HG03064 (cell line): ENCODE measurements around the gene DCHS1.

ENCODE experiments used
- ATAC-seq: cut with Tn5 transposase; IDR thresholded peaks from one replicate; pipeline ENCODE4 v1.9.1; 2021; ENCODE audit warnings: low read depth; ENCODE audit not compliant: unreplicated experiment

Gene DCHS1

DNA sequence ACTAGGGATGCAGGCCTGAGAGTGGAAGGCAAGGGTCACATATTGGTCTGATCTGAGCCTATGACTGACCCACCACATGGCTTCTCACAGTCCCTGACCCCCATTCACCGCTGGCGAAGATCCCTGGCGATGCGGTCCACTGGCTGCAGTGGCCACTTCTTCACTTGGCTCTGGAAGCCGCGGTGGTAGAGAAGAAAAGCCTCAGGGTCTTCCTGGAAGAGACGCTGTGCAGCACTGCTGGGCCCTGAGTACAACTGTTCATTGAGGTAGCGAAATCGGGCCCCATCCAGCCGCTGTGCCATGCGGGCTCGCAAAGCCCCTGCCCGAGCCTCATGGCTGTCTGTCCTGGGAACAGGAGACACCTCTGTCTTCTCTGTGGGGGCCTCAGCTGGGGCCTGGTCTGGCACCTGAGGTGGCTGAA lies 54.6 kb downstream of the DCHS1 start:
- ATAC-seq = no peak

DNA sequence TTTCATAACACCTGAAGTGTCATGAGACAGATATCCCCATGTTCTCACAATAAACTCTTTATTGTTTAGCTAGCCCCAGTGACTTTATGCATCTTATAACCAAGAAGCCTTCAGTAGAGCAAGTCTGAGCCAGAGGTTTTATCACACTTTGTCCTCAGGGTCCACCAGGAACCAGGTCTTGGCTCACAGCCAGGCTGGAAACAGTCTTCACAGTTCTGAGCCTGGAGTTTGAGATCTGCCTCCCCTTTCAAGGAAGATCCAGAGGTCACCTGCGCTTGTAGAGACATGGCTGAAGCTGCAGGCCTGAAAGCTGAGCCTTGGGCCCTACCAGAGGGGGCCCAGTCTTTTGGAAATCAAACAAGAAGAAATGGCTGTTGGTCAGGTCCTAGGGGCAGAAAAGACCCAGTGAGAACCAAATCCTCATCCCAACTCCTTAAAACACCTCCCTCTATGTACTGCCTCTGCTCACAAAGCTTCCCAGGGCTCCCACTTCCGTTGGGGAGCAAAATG lies 55.7 kb downstream of the DCHS1 start:
- ATAC-seq = no peak

DNA sequence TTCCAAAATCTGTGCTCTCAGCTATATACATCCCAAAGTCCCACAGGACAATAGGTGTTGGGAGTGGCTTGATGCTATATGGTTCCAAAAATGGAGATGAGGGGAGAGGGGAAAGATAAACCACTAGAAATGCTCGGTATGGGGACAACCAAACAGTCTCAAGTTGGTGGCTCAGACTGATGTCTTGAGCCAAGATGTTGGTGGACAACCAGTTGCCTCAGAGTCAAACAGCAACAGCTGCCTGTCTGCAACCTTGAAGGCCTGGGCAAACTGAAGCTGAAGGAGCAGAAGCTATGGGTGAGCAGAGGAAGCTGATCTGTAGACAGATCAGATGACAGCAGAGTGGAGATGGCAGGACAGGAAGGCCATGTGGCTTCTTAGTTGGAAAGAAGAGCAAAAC lies 56.2 kb downstream of the DCHS1 start:
- no peak for ATAC-seq

DNA sequence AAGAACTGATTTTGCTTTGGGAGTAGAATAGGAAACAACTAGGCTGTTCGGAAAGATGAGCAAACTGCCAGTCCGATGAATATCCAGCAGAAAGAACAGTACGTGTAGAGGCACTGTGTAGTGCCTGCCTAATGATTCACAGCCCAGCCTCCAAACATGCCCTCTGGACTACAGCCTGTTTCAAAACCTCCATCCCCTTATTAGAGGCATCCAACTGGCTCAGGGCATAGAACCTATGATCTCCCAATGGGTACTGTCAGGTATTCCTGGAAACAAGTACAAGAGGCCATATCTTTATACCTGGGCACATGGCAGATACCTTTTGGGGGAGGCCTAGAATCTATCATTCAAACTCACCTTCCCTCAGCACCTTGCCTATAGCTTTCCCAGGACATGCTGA lies 57.1 kb downstream of the DCHS1 start:
- no peak for ATAC-seq

DNA sequence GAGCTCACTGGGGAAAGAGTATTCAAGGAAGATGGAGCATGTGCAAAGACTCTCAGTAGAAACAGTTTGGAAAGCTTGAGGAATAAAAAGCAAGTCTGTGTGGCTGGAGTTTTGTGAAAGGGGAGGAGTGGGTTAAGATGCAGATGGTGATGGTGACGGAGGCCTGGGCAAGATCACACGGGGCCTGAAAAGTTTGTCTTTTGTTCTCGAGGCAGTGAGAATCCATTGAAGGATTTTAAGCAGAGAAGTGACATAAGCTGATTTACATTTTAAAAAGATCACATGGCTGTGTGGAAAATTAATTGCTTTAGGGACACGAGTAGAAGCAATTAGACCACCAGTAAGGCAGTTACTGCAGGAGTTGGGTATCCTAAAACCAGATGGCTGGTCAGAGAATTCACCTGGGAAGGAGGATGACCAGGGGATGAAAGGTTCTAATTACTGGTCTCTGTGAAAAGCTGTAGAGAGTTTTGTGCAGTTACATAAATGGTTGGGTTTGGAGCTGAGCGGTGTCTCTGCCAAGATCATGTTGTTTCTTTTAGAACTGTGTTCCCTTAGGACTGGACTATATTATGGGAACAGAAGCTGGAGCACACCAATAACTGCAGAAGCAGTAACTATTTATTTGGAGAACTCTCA lies 59.3 kb downstream of the DCHS1 start:
- no peak for ATAC-seq

DNA sequence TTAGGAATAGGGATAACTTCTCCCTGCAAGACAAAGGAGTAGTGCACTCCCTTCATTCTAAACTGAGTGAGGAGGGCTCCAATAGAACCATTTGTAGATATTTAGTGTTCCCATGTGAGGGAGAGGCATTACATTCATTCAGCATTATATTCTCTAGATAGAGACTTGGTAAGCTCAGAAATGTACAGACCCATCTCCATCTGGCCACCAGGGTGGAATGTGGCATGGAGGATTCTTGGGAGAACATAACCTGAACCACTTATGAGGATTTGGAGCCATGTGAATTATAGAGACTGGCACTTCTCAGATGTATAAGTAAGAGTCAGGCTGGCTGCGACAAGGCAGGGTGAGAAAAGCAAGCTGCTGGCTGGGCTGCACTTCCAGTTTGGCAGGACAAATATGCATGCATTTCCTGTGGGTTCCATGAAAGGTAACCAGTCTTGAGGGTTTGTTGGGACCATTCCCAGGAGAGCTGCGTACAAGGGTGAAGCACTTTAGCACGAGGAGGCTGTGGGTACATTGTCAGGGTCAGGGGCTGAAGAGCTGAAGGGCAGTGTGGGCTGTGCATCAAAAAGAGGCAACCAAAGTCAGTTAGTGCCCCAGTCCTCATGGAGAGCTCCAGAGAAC lies 61.4 kb downstream of the DCHS1 start:
- ATAC-seq = no peak

DNA sequence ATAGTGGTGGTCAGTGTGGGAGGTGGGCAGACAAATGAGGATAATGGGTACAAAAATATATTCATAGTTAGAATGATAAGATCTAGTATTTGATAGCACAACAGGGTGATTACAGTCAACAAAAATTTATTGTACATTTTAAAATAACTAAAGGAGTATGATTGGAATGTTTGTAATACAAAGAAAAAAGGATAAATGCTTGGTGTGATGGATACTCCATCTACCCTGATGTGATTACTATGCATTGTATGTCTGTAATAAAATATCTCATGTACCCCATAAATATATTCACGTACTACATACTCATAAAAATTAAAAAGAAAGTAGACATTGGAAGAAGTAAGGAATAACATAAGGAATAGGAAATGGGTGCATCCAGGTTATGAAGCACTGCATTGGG lies 67.6 kb downstream of the DCHS1 start:
- ATAC-seq = no peak

DNA sequence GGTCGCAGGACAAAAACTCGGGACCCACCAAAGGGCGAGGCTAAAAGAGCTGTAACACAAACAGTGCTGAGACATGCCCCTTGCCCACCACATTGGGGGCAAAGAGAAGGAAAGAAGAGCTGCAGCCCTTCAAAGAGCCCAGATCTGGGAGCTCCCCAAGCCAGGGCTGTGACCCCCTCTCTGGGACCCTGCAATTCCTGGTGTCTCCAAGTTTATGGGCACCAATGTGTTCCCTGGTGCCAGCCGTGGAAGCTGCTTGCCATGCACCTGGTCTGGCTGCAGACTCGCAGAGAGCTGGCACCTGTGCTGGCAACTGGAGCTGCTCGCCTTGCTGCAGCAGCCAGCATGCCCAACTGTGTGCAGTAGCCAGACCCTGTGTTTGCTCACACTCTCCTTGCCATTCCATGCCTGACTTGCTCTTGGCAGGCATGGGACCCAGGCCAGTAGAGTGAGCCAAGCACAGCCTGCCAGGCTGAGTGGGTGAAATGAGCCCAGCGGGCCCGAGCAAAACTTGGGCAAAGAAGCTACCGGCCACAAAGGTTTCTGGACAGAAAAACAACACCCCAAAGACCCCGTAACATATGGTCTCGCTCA lies 68.2 kb downstream of the DCHS1 start:
- no peak for ATAC-seq

DNA sequence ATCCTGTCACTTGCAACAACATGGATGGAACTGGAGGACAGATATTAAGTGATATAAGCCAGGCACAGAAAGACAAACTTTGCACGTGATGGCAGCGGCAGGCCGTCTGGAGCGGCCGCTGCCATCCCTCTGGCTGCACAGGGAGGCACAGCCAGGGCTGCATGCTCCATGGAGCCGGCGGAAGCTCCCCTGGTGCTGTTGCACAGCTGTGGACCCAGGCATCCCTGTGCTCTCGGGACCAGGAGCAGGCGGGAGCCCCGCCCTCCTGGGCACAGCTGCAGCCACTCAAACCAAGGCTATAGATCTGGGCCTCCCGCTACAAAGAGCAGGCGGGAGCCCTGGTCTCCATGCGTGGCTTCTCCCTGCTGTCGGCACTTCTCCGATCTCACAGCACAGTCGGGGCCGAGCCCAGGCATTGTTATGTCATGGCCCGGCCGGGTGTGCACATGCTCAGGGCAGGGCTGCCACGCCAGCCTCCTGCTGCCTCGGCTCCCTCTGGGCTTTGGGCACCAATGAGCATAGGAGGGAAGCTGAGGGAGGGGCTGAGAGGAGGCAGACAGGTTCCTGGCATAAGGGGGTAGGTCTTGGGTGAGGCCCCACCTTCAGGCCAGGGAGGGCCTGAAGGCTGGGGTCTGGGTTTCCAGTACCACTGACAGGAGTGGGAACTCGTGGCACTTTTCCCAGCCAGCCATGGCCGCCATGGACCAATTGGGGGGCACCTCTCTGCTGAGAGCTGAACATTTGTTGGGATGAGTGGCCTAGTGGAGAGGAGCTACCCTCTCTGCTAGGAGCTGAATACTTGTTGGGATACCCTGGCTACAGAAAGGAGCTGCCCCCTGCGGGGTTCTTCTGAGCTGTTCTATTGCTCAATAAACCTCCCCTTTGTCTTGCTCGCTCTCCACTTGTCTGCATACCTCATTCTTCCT lies 68.9 kb downstream of the DCHS1 start:
- ATAC-seq = no peak

DNA sequence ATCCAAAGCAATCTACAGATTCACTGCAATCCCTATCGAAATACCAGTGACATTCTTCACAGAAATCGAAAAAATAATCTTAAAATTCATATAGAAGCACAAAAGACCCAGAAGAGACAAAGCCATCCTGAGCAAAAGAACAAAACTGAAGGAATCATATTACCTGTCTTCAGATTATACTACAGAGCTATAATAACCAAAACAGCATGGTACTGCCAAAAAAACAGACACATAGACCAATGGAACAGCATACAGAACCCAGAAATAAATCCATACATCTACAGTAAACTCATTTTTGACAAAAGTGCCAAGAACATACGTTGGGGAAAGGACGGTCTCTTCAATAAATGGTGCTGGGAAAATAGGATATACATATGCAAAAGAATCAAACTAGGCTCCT lies 71.1 kb downstream of the DCHS1 start:
- no peak for ATAC-seq

DNA sequence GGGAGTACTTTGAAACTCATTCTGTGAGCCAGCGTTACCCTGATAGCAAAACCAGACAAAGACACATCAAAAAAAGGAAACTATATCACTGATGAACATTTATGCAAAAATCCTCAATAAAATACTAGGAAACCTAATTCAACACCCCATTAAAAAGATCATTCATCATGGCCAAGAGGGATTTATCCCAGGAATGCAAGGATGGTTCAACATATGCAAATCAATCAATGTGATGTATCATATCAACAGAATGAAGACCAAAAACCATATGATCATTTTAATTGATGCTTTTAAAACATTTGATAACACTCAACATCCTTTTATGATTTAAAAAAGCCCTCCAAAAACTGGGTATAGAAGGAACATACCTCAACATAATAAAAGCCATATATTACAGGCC lies 72.0 kb downstream of the DCHS1 start:
- no peak for ATAC-seq

DNA sequence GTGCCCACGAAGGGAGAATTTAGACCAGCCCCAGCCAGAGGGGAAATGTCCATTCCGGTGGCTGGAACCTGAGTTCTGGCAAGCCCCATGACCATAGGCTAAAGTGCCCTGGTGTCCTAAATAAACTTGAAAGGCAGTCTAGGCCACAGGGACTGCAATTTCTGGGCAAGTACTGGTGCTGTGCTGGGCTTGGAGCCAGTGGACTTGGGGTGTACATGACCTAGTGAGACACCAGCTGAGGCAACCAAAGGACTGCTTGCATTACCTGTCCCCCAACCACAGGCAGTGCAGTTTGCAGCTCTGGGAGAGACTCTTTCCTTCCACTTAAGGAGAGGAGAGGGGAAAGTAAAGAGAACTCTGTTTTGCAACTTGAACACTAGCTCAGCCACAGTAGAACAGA lies 75.9 kb downstream of the DCHS1 start:
- ATAC-seq = no peak

DNA sequence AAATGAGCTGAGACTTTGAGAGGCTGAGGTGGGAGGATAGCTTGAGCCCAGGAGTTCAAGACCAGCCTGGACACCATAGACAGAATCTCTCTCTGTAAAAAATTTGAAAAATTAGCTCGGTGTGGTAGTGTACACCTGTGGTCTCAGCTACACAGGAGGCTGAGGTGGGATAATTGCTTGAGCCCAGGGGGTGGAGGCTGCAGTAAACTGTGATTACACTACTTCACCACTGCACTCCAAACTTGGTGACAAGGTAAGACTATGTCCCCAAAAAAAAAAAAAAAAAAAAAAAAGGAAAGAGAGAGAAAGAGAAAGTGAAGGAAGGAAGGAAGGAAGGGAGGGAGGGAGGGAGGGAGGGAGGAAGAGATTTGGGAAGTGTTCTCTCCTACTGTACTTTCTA lies 77.5 kb downstream of the DCHS1 start:
- ATAC-seq = no peak

DNA sequence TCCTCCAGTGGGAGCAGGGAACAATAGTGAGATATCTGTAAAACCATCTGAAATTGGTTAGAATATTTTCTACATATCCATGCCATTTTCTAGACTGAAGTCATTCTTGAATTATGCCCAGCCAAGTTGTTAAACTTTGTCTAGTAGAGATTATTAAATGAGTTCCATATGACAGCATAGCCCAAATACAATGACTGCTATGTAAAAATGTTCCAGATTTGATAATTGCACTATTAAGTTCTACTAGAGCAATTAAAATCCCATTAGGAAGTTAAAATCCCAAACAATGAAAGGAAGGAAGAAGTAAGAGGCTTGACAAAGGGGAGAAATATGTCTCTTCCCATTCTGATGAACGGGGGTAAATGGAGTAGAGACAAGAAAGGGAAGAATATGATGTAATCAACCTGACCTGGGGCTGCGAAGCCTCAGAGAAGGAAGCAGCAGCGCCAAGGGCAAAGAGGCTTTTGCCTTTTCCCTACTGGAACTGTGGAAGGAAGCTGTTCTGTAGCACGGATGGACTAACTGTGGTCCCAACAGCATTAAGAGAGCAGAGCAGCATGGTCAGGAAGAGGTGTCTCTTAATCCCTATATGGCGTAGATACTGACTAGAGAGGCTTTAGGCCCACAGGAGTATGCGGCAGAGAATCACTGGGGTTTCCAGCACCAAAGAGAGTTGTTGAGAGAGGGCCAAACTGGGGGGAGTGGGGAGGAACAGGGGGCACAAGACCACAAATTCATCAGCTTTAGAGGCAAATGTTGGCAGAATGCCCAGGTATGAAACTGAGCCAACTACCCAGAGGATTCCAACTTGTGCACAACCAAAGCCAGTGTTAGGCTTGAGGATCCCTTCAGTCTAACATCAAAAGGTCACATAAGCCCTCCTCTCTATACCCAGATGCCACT lies 78.9 kb downstream of the DCHS1 start:
- ATAC-seq = no peak

DNA sequence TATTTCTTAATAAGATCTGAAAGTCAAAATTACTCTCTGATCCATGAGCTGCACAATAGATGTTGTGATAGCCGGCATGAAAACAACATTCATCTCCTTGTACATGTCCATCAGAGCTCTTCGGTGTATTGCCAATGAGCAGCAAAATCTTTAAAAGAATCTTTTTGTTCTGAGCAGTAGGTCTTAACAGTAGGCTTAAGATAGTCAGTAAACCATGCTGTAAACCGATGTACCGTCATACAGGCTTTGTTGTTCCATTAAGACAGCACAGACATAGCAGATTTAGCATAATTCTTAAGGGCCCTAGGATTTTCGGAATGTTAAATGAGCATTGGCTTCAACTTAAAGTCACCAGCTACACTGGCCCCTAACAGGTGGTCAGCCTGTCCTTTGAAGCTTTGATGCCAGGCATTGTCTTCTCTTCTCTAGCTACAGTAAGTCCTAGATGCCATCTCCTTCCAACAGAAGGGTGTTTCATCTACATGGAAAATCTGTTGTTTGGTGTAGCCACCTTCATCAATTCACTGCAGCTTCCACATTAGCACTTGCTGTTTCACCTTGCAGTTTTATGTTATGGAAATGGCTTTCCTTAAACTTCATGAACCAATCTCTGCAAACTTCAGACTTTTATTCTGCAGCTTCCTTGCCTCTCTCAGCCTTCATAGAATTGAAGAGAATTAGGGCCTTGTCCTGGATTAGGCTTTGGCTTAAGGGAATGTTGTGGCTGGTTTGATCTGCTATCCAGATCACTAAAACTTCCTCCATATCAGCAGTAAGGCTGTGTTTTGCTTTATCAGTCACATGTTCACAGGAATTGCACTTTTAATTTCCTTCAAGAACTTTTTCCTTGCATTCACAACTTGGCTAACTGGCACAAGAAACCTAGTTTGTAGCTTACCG lies 80.5 kb downstream of the DCHS1 start:
- ATAC-seq = no peak

DNA sequence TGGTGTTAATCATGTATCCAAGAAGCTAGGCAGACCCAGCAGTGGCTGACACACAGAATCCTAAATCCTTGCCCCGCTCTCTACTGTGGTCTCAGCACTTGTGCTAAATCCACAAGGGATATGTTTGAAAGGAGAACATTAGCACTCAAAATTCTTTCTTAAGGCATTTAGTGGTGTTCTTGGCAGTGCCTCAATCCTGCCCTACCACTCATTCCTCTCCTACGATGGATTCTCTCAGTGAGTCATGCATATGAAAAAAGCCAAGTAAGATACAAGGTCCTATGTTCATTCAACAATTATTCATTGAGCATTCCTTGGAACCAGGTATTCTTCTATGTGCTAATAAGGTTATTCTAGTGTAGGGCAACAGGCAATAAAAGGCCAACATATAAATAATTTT lies 83.4 kb downstream of the DCHS1 start:
- no peak for ATAC-seq

DNA sequence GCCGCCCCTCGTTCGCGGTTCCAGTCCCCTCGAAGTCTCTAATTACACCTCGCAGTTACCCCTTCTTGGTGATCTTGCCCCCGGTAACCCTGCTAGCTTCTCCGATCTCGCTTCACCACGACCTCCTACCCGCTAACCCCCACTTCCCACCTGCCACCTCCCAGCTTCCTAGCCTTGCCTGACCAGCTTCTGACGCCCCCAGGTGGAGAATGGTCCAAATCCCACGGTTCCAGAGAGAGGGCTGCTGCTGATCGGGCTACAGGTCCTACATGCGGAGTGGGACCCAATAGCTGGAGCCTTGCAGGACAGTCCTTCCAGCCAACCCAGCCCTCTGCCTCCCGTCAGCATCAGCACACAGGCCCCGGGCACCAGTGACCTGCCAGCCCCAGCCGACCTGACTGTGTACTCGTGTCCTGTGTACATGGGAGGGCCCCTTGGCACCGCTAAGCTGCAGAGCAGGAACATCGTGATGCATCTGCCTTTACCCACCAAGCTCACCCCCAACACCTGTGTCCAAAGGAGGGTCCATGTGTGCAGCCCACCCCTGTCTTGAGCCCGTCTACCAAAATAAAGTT lies 84.1 kb downstream of the DCHS1 start:
- ATAC-seq = no peak
